ENCODE measurements around the gene PRRT1B.
A peak's percentile ranks its signal among the peaks of the same experiment; 100 is the strongest.

Gene PRRT1B

DNA sequence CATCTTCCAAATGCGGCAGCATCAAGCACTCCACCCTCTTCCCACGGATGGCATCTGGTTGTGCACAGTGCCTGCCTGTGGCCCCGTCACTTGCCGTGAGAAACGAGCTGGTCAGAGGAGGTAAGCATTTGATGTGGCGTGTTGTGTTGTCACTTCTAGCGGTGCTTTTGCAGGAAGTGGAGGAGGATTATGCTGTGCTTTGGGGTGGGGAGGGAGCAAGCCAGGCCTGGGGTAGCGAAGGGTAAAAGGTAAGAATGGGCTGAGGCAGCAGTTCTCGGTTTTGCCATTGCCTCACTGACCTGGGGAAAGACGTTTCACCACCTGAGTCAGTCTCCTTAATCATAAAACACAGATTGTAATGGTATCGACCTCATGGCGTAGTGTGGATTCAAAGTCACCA lies 44.9 kb upstream of the PRRT1B start:
- H3K79me2 ChIP-seq (ENCODE audit: low read length), result peaks cover 8% of the 10 kb centered on the region; the same call in 1 of the 2 replicates
- H4K20me1 ChIP-seq (ENCODE audit: insufficient read depth, low read length), result no peaks in the 10 kb centered on the region
- 0 out of 2 replicates have a peak, but pooled peaks cover 6% of the 10 kb centered on the region for H3K4me1 ChIP-seq (ENCODE audit: low read length)
- H3K4me3 ChIP-seq (ENCODE audit: low read length), result no peak overlapping the region
- TF ChIP-seq EZH2phosphoT487 (IDR thresholded peaks at IDR 0.05; ENCODE audit: low read depth), result no peak
- TF ChIP-seq, protein P1, sequence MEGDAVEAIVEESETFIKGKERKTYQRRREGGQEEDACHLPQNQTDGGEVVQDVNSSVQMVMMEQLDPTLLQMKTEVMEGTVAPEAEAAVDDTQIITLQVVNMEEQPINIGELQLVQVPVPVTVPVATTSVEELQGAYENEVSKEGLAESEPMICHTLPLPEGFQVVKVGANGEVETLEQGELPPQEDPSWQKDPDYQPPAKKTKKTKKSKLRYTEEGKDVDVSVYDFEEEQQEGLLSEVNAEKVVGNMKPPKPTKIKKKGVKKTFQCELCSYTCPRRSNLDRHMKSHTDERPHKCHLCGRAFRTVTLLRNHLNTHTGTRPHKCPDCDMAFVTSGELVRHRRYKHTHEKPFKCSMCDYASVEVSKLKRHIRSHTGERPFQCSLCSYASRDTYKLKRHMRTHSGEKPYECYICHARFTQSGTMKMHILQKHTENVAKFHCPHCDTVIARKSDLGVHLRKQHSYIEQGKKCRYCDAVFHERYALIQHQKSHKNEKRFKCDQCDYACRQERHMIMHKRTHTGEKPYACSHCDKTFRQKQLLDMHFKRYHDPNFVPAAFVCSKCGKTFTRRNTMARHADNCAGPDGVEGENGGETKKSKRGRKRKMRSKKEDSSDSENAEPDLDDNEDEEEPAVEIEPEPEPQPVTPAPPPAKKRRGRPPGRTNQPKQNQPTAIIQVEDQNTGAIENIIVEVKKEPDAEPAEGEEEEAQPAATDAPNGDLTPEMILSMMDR (IDR thresholded peaks at IDR 0.05; ENCODE audit: low read depth, low read length), result no peak
- no peak overlapping the region for H3K4me2 ChIP-seq (ENCODE audit: low read length)
- H3K27me3 ChIP-seq (ENCODE audit: low read depth, low read length), result no peaks in the 10 kb centered on the region
- H3K27ac ChIP-seq (ENCODE audit: low read length), result no peak overlapping the region
- H3K9ac ChIP-seq (ENCODE audit: low read length), result no peak overlapping the region
- H2AFZ ChIP-seq (ENCODE audit: low read depth, low read length), result no peak overlapping the region
- no peaks in the 10 kb centered on the region for H3K9me3 ChIP-seq (ENCODE audit: insufficient read depth, low read length)
- H3K36me3 ChIP-seq (replicated peaks; ENCODE audit: low read depth, low read length), result peaks cover 43% of the 10 kb centered on the region

DNA sequence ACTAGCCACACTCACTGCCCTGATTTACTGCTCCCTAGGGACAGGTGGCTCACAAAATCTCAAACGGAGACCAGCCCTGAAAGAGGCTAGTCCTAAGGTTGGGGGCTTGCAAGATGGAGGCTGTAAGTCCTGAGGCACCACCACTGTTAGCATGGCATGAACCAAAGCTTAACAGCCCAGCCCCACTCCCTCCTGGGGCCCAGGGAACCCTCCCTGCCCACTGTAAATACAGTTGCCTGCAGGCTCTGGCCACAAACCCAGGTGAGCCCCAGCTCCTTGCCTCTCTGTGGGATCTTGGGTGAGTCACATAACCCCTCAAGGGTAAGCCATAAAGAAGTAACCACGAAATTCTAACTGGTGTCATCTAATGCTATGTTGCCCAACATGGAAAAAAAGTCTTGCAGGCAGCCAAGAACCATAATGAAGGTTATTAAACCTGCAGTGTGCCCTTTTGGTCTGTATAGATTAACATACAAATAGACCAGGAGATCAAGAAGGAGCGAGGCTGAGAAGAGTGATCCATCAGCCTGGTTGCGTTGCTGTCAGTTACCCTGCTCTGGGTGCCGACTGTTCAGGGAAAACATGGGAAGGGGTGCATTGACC lies 44.3 kb upstream of the PRRT1B start:
- Histone ChIP-seq H3K27me3 (ENCODE audit: low read depth, low read length) (no peaks in the 10 kb centered on the region), H4K20me1 (ENCODE audit: insufficient read depth, low read length) (no peaks in the 10 kb centered on the region), H2AFZ (ENCODE audit: low read depth, low read length) (no peak overlapping the region), H3K4me2 (ENCODE audit: low read length) (no peak overlapping the region), H3K36me3 (replicated peaks; ENCODE audit: low read depth, low read length) (peaks cover 37% of the 10 kb centered on the region), H3K27ac (ENCODE audit: low read length) (no peak overlapping the region), H3K9ac (ENCODE audit: low read length) (no peak overlapping the region), H3K4me1 (ENCODE audit: low read length) (0 out of 2 replicates have a peak, but pooled peaks cover 6% of the 10 kb centered on the region), H3K9me3 (ENCODE audit: insufficient read depth, low read length) (no peaks in the 10 kb centered on the region), H3K79me2 (ENCODE audit: low read length) (peaks cover 8% of the 10 kb centered on the region; the same call in 1 of the 2 replicates), H3K4me3 (ENCODE audit: low read length) (no peak overlapping the region)
- no peak for TF ChIP-seq EZH2phosphoT487 (IDR thresholded peaks at IDR 0.05; ENCODE audit: low read depth)
- TF ChIP-seq, protein P1 (IDR thresholded peaks at IDR 0.05; ENCODE audit: low read depth, low read length), result no peak

DNA sequence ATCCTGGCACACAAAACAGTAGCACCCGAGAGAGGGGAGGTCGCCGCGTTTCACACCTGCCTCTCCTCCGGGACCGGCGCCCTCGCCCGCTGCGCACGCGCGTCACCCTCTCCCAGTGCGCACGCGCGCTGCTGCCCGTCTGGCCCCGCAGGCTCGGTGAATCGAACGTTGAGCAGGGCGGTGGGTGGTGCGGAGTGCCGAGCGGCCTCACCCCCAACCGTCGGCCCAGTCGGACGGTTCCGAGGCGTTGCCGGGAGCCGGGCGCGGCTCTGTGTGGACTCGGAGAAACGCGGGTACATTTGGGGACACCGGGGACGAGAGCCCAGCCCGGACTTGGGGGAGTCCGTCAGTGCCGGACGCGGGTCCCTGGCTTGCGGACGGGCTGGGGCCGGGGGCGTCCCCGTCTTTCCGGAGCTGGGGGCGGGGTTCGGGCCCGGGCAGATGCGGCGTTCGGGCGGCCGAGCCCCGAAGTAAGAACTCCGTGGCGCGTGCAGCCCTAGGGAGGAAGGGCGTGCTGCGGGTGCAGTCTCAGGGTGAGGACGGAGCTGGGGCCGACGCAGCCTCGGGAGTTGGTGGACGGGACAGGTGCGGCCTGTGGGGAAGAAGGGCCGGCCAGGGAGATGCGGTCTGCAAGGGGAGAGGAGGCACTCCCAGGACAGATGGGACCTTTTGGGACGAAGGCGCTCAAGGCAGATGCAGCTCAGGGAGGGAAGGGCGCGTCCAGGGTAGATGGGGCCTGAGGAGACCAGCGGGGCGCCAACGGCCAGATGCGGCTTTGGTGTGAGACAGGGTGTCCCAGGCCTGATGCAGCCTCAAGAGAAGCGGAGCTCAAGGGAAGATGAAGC lies 42.3 kb upstream of the PRRT1B start, which contains the start of gene POMT1:
POMT1 (plus strand) TSS at position 138 of the 845 bp plus-strand sequence. CDS start 1,301 bp downstream, outside the sequence.
- Histone ChIP-seq H3K9ac (ENCODE audit: low read length) (peak within 1 kb of the TSS; percentile 84), H3K27ac (ENCODE audit: low read length) (peak within 1 kb of the TSS; percentile 42), H3K4me2 (ENCODE audit: low read length) (peak within 1 kb of the TSS; percentile 83), H3K9me3 (ENCODE audit: insufficient read depth, low read length) (no peaks in the 10 kb centered on the region), H3K79me2 (ENCODE audit: low read length) (peaks cover 8% of the 10 kb centered on the region; the same call in 1 of the 2 replicates), H3K27me3 (ENCODE audit: low read depth, low read length) (no peaks in the 10 kb centered on the region), H3K4me3 (ENCODE audit: low read length) (peak within 1 kb of the TSS; percentile 97), H4K20me1 (ENCODE audit: insufficient read depth, low read length) (no peaks in the 10 kb centered on the region), H2AFZ (ENCODE audit: low read depth, low read length) (peak within 1 kb of the TSS; percentile 56; the same call in 1 of the 2 replicates), H3K36me3 (replicated peaks; ENCODE audit: low read depth, low read length) (peaks cover 21% of the 10 kb centered on the region), H3K4me1 (ENCODE audit: low read length) (0 out of 2 replicates have a peak, but pooled peaks cover 6% of the 10 kb centered on the region)
- TF ChIP-seq, protein P1 (IDR thresholded peaks at IDR 0.05; ENCODE audit: low read depth, low read length), result no peak
- TF ChIP-seq EZH2phosphoT487 (IDR thresholded peaks at IDR 0.05; ENCODE audit: low read depth), result no peak

All from OCI-LY3 (cell line).